SK-N-MC (cell line): ENCODE data around the gene N4BP2L1.

ENCODE experiments used
- FOXP2 ChIP-seq: optimal IDR thresholded peaks from 2 replicates; pipeline ENCODE3; 2011; ENCODE audit warnings: mild to moderate bottlenecking, moderate library complexity; ENCODE audit not compliant: insufficient read depth; ENCODE audit errors: extremely low read length, control extremely low read depth
- POLR2AphosphoS5 ChIP-seq: IDR thresholded peaks from 2 replicates; pipeline ENCODE4 v1.6.1; 2012; ENCODE audit warnings: mild to moderate bottlenecking, low read depth, low read length, borderline replicate concordance

DNA sequence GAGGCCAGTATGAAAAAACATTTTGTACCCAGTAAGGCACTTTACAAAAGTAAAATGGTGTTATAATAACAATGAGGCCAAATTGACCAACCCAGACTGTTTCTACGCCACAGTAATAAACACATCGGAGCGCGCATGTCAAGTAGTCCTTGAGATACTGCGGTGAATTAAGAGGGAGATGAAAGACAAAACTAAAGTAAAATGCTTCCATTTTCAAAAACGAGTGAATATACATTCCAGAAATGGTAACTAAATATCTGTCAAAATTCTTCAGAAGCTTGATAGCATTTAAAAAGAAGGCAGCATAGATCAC lies 19.0 kb downstream of the N4BP2L1 start:
- TF ChIP-seq POLR2AphosphoS5 = no peak
- TF ChIP-seq FOXP2 = no peak
